Activated T-cell treated with anti-CD3 and anti-CD28 coated beads for 1 hour (primary cell): Measurements from ENCODE around the gene HNF1B.
A peak's percentile ranks its signal among the peaks of the same experiment; 100 is the strongest.

ENCODE experiments used
- DNase-seq: peaks from one replicate; pipeline ENCODE4 v3.0.0-alpha.2; 2020; ENCODE audit warnings: low read depth

Gene HNF1B

DNA sequence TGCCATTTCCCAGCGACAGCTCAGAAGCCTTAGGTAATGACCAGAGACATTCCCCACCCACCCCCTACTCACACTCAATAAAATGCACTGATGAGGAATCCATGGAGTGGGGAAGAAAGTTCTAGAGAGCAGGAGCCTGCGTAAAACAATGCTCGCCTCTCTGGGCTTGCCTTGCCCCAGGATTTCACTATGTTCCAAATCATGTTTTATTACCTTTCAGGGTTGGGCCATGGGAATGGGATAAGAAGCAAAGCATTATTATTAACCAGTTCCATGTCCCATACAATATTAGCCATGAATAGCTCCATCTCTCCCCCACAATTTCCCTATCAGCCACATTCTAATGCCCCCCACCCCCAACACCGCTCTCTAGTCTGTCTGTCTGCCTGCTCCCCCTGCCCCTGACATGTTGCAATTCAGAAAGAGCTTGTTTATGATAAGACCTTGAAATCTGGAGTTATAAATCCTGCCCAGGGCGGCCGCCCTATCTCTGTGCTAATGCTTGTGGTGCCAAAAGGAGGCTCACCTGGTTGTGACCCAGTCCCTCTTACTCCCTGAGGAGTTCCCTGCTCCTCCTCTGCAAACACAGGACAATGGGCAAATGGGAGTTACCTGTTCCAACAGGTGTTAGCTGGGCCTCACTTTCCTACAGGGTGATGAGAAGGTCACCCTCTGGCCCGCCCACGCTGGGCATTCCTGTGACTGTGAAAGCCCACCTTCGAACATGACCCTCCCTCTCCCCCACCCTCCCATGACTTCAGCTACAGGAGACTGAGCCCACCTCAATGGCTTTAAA lies 73.6 kb downstream of the HNF1B start:
- DNase-seq: no peak

- DNase-seq: no peak
These were observed 77.8 kb downstream of the HNF1B start for GRCh38 chr17:37667039-37667438.

- no peak for DNase-seq
These were observed 80.6 kb downstream of the HNF1B start for GRCh38 chr17:37664214-37664613.

DNA sequence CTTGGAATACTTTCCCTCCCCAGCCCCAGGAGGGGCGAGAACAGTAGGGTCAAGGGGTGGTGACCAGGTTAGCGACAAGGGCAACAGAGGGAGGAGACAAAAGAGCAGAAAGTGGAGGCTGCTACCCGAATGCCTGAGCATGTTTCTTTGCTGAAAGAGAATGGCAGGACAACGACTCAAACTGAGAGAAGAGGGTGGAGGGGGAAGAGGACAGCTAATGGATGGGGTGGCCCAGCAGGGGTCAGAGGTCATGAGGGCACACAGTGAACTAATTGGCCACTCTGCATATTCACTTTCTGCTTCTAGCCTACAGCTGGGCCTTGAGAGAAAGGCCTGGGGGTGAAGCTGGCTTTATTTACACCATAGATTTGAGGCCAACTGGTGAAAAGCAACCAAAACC lies 82.5 kb downstream of the HNF1B start:
- DNase-seq: no peak

DNA sequence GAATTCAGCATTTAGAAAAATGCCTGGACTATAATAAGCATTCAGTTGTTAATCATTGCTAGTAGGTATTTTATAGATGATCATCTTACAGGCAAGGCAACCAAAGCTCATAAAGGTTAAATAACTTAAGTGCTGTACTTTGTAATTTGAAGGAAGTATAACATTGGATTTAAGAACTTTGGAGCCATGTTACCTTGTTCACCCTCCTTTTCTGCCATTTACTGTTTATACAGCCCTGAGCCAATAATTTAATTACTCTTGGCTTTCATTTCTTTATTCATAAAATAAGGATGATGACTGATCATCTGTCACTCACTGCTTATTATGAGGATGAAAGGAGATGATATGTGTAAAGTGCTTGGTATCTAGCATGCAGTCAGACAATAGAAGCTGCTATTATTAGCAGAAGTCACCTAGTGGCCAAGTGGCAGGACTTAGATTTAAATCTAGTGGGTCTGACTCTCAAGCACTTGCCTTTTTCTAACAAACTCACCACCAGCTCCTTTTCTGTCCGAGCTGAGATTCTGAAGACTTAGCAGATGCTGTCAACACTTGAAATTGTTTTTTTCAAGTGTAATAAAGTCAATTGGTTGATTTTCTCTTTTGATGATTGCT lies 83.4 kb downstream of the HNF1B start:
- DNase-seq: no peak

- no peak for DNase-seq
These were observed 84.9 kb downstream of the HNF1B start for GRCh38 chr17:37659925-37660324.

DNA sequence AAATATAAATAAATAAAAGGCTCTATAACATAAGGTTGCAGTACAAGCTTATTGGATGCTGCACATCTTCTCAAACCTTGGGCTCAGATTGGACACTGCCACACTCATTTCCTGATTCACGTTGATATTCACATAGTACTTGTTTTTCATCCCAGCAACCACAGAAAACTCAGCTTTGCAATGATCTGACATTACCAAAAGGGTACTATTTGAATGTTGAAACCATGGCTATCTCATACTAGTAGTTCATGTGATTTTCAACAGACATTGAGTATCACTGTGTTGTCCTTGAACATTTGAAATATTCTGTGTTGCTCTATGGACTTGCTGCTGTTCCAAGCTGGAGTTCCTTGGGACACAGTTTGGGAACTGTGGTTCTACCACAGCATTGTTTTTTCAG lies 87.7 kb downstream of the HNF1B start:
- DNase-seq: no peak

GRCh38 chr17:37651849-37652248 lies 93.0 kb downstream of the HNF1B start:
- DNase-seq: no peak

DNA sequence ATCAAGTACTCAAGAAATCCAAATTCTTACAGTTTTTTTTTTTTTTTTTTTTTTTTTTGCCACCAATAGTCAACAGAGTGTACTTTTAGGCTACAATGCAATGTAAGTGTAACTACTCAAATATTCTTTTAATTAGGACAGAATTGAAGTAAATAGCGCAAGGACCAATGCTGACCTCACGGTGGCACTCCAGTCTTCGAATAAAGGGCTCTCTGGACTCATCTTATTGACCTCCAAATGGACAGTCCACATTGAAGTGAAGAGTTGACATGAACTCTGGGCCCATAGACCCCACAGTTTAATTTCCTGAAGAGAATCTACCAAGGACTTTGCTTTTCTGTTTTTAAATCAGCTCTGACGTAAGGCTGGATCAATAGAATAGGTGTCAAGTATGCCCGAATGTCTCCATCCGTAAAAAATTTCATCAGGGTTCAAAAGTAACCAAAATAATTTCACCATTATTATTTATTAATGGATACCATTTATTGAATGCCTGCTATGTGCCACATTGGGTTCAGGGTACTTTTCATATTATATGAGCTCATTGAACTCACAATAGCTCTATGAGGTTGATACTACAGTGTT lies 94.3 kb downstream of the HNF1B start:
- no peak for DNase-seq

- no peak for DNase-seq
These were observed 96.3 kb downstream of the HNF1B start for GRCh38 chr17:37648555-37648954.

- DNase-seq: no peak
These were observed 97.0 kb downstream of the HNF1B start for GRCh38 chr17:37647856-37648255.

GRCh38 chr17:37643869-37644268 lies 101.0 kb downstream of the HNF1B start:
- DNase-seq: no peak

DNA sequence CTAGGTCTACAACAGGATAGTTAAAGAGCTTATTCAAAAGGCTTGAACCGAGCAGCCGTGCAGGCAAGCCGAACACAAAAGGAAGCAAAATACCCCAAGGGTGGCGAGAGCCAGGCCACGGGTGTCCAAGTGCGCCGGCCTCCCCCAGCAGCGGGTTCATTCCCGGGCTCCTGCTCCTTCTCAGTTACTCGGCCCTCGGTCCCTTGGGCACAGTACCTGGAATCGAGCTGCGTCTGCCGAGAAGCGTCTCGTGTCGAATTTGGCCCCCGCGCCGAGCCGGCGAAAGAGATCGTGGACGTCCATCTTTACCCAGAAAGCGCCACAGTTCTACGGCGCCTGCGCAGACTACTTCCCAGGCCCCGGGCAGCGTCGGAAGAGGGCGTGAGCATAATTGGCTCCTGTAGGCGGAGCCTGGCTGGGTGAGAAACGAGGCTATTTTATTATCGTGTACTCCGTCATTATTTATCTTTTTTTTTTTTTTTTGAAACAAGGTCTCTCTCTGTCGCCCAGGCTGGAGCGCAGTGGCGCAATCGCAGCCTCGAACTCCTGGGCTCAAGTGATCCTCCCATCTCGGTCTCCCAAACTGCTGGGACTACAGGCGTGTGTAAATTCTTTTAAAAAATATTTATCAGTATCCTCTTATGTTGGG lies 101.6 kb downstream of the HNF1B start, which contains the start of gene DDX52:
Gene DDX52, minus strand, starts transcription at position 329 of the 649 bp plus-strand sequence. Its CDS starts 26 bp downstream, at position 303.
- peak; percentile 80 for DNase-seq

- no peak for DNase-seq
These were observed 102.2 kb downstream of the HNF1B start for GRCh38 chr17:37642681-37643080.

- no peak for DNase-seq
These were observed 104.8 kb downstream of the HNF1B start for GRCh38 chr17:37640015-37640414.

DNA sequence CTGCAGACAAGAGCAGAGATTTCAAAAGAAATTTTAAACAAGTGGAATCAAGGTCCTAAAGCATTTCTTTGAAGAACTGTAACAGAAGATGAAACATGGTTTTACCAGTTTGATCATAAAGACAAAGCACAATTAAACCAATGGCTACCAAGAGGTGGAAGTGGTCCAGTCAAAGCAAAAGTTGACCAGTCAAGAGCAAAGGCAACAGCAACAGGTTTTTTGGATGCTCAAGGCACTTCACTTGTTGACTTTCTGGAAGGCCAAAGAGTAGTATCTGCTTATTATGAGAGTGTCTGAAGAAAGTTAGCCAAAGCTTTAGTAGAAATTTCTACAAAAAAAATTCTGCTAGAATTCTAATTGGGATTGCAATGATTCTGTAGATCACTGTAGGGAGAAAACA lies 106.9 kb downstream of the HNF1B start:
- no peak for DNase-seq
